Spleen (tissue), 11 donors: ENCODE data around the gene EXOSC7. TPM values are rescaled to one million over a fixed set of nuclear protein-coding genes. Genes with fewer than 3 reads are reported as not detected.

Experiments
- DNase-seq: peaks from one replicate; pipeline ENCODE4 v3.0.0-alpha.2; 2020
- H3K27ac ChIP-seq, 8 donors: fragments of 200-600 bp; sonication (generic) in 7 of 8; 1 replicate in 4 of 8; 2 replicates in 4 of 8; pipeline versions ENCODE4 v1.5.0 to v1.8.0; 2016 to 2021; ENCODE audit warnings: inconsistent platforms in 4 of 8, mild to moderate bottlenecking in 4 of 8, moderate library complexity in 1 of 8
- H3K27me3 ChIP-seq, 7 donors: fragments of 200-600 bp; sonication (generic) in 6 of 7; replicated peaks in 1 of 7; 1 replicate in 4 of 7; 2 replicates in 3 of 7; pipeline versions ENCODE4 v1.5.0 to v1.8.0; 2016 to 2021; ENCODE audit warnings: inconsistent platforms in 3 of 7, mild to moderate bottlenecking in 1 of 7
- H3K36me3 ChIP-seq, 6 donors: fragments of 200-600 bp; sonication (generic) in 5 of 6; 1 replicate in 4 of 6; 2 replicates in 2 of 6; pipeline versions ENCODE4 v1.5.0 to v1.8.0; 2016 to 2021; ENCODE audit warnings: inconsistent platforms in 2 of 6
- H3K4me1 ChIP-seq, 6 donors: fragments of 200-600 bp; sonication (generic) in 5 of 6; 1 replicate in 3 of 6; 2 replicates in 3 of 6; pipeline versions ENCODE4 v1.5.0 to v1.8.0; 2016 to 2021; ENCODE audit warnings: inconsistent platforms in 3 of 6
- H3K4me3 ChIP-seq, 8 donors: fragments of 200-600 bp; sonication (generic) in 7 of 8; 1 replicate in 4 of 8; 2 replicates in 4 of 8; pipeline versions ENCODE4 v1.5.0 to v1.8.0; 2016 to 2021; ENCODE audit warnings: inconsistent platforms in 4 of 8, mild to moderate bottlenecking in 4 of 8, moderate library complexity in 2 of 8
- H3K9me3 ChIP-seq, 8 donors: fragments of 200-600 bp; sonication (generic) in 7 of 8; 1 replicate in 4 of 8; 2 replicates in 4 of 8; pipeline versions ENCODE4 v1.5.0 to v1.8.0; 2016 to 2021; ENCODE audit warnings: inconsistent platforms in 4 of 8
- CTCF ChIP-seq, 11 experiments: fragments of 200-600 bp in 7 of 11; fragments of 450-650 bp in 4 of 11; sonication (generic) in 4 of 11; IDR thresholded peaks in 8 of 11; conservative IDR thresholded peaks in 3 of 11; 1 replicate in 7 of 11; 2 replicates in 4 of 11; pipeline versions ENCODE4 v1.4.0 to v1.8.0; 2016 to 2021; ENCODE audit warnings: antibody characterized with exemption in 11 of 11, inconsistent platforms in 4 of 11, mild to moderate bottlenecking in 1 of 11
- POLR2A ChIP-seq, 3 donors: fragments of 450-650 bp; IDR thresholded peaks; one replicate each; pipeline ENCODE4 v1.5.1; 2017; ENCODE audit warnings: antibody characterized with exemption in 3 of 3, mild to moderate bottlenecking in 1 of 3
- POLR2AphosphoS5 ChIP-seq, 3 donors: sonication (generic); formaldehyde crosslinking; IDR thresholded peaks; one replicate each; pipeline ENCODE4 v1.5.1; 2017; ENCODE audit warnings: antibody characterized with exemption in 3 of 3
- WGBS, 5 donors: extraction: QIAGEN DNeasy Blood & Tissue Kit in 3 of 5; methylation state at CpG; one replicate each; pipeline versions ENCODE4 v1.1.5 to v1.1.7; 2013 to 2018; 5-methylcytosine and 5-hydroxymethylcytosine counted together
- intact Hi-C: fragments of 100-400 bp; cut with DNase I; formaldehyde crosslinking; loops from one replicate; pipeline ENCODE4 v1.15.0; 2023; ENCODE audit warnings: low total_unique reads
- polyA plus RNA-seq, 3 donors: library from polyadenylated mRNA; stranded (reverse); fragments of 200-250 nt; gene quantifications; one replicate each; pipeline ENCODE4 v1.2.1, GENCODE V29; 2013
- total RNA-seq, 7 donors: library from RNA; depleted of rRNA in 3 of 7; stranded (reverse); fragments of >200 nt in 3 of 7; fragmentation: NEBNext Ultra II Directional in 4 of 7; extraction: Animal tissue kit (Norgen Biotek cat#: 25700) in 4 of 7; gene quantifications; one replicate each; pipeline versions ENCODE4 v1.1.0 to v1.2.1, GENCODE V29; 2016 to 2021
- donor health status: healthy with polysubstance abuse.
- donor health status: DM: no; HTN: no; CAD: no; lungs with moderate emphysema.
- donor health status: DM: no; HTN: no; CAD: no.
- donor health status: Bipolar disorder and iron deficiency.
- donor health status: healthy.
- donor health status: DM: no; HTN: no; CAD: no.
- donor health status: DM: yes; HTN: yes; CAD: no.

The EXOSC7 gene
- total and polyA plus RNA-seq, 10 donors = 28.4 to 43.7 (median 36.8) TPM

- DNase-seq = no peak
- H3K9me3 ChIP-seq = no peaks in the 10 kb centered on the region
- intact Hi-C loops = no loop called here
- 54 to 70% (median 56%) methylated on average over 6 of the region's 6 CpGs for WGBS, 5 donors
- no peak overlapping the region for H3K4me3 ChIP-seq
- H3K27me3 ChIP-seq = peaks cover 0 to 25% (median 0%) of the 10 kb centered on the region in 7 donors
- H3K27ac ChIP-seq = peak overlapping the region in 7 of 8 donors; percentile 43 to 84 (median 68)
- H3K36me3 ChIP-seq = no peaks in the 10 kb centered on the region
- peaks cover 9 to 55% (median 22%) of the 10 kb centered on the region in 6 donors for H3K4me1 ChIP-seq
- no peak for TF ChIP-seq POLR2AphosphoS5 (IDR thresholded peaks at IDR 0.05)
- TF ChIP-seq POLR2A (IDR thresholded peaks at IDR 0.05) = no peak
- no peak for TF ChIP-seq CTCF (IDR thresholded peaks at IDR 0.05 in 8 of 11, conservative IDR thresholded peaks at IDR 0.05 in 3 of 11)
Observed at GRCh38 chr3:45024542-45025255, 48.7 kb downstream of the EXOSC7 start.

GRCh38 chr3:45026038-45026437, 50.0 kb downstream of the EXOSC7 start, which contains the start of gene CLEC3B:
Gene CLEC3B (plus strand): TSS chr3:45026303. CDS start chr3:45026363, 60 bp downstream.
- Histone ChIP-seq H3K4me3 (peak within 1 kb of the TSS; percentile 6 to 66 (median 34)), H3K36me3 (peaks cover 0 to 4% (median 0%) of the 10 kb centered on the region in 6 donors), H3K27me3 (peaks cover 0 to 30% (median 0%) of the 10 kb centered on the region in 7 donors), H3K27ac (peak within 1 kb of the TSS; percentile 49 to 84 (median 66)), H3K4me1 (peaks cover 9 to 61% (median 22%) of the 10 kb centered on the region in 6 donors), H3K9me3 (no peaks in the 10 kb centered on the region)
- WGBS, 5 donors = 20 to 45% (median 28%) methylated on average over 13 of the region's 13 CpGs
- intact Hi-C loops = no loop called here
- DNase-seq = no peak
- TF ChIP-seq CTCF (IDR thresholded peaks at IDR 0.05 in 8 of 11, conservative IDR thresholded peaks at IDR 0.05 in 3 of 11) (no peak), POLR2AphosphoS5 (IDR thresholded peaks at IDR 0.05) (peak; percentile 57 to 83 (median 69)), POLR2A (IDR thresholded peaks at IDR 0.05) (no peak)

- TF ChIP-seq POLR2A (IDR thresholded peaks at IDR 0.05) (no peak), POLR2AphosphoS5 (IDR thresholded peaks at IDR 0.05) (peak in 2 of 3 donors; percentile 59 to 77)
- Histone ChIP-seq H3K9me3 (no peaks in the 10 kb centered on the region), H3K4me3 (peak overlapping the region in 7 of 8 donors; percentile 13 to 66 (median 36)), H3K36me3 (peaks cover 0 to 14% (median 0%) of the 10 kb centered on the region in 6 donors), H3K27me3 (peaks cover 0 to 30% (median 0%) of the 10 kb centered on the region in 7 donors), H3K4me1 (peaks cover 9 to 63% (median 25%) of the 10 kb centered on the region in 6 donors), H3K27ac (peak overlapping the region; percentile 49 to 84 (median 66))
- 41 to 63% (median 61%) methylated on average over 4 of the region's 4 CpGs for WGBS, 5 donors
- intact Hi-C loops = no loop called here
- DNase-seq = no peak
Observed at GRCh38 chr3:45026957-45027356, 50.9 kb downstream of the EXOSC7 start.

- no peak for DNase-seq
- peaks cover 0 to 18% (median 0%) of the 10 kb centered on the region in 6 donors for H3K36me3 ChIP-seq
- intact Hi-C loops = no loop called here
- peak overlapping the region; percentile 19 to 84 (median 66) for H3K27ac ChIP-seq
- 83 to 89% (median 85%) methylated on average over 4 of the region's 4 CpGs for WGBS, 5 donors
- H3K4me1 ChIP-seq = peaks cover 9 to 63% (median 25%) of the 10 kb centered on the region in 6 donors
- no peak for TF ChIP-seq POLR2AphosphoS5 (IDR thresholded peaks at IDR 0.05)
- no peak for TF ChIP-seq POLR2A (IDR thresholded peaks at IDR 0.05)
- no peak for TF ChIP-seq CTCF (IDR thresholded peaks at IDR 0.05 in 8 of 11, conservative IDR thresholded peaks at IDR 0.05 in 3 of 11)
- peaks cover 0 to 30% (median 0%) of the 10 kb centered on the region in 7 donors for H3K27me3 ChIP-seq
- H3K9me3 ChIP-seq = no peaks in the 10 kb centered on the region
- peak overlapping the region in 7 of 8 donors; percentile 13 to 66 (median 36) for H3K4me3 ChIP-seq
Observed at GRCh38 chr3:45027441-45027840, 51.4 kb downstream of the EXOSC7 start.
